GM12874 (cell line): ENCODE measurements around the gene CCDC28B.

Source experiments
- CTCF ChIP-seq: IDR thresholded peaks from 2 replicates; pipeline ENCODE4 v1.5.1; 2011; ENCODE audit warnings: low read depth, mild to moderate bottlenecking, control low read depth, low read length, moderate library complexity; ENCODE audit not compliant: insufficient read depth

The CCDC28B gene

GRCh38 chr1:32216566-32216965, 16.2 kb downstream of the CCDC28B start:
- no peak for TF ChIP-seq CTCF

GRCh38 chr1:32219022-32219421, 18.6 kb downstream of the CCDC28B start:
- TF ChIP-seq CTCF = no peak

- TF ChIP-seq CTCF = no peak
Measured at GRCh38 chr1:32220746-32221580, 20.6 kb downstream of the CCDC28B start.

GRCh38 chr1:32221581-32221979, 21.2 kb downstream of the CCDC28B start:
- TF ChIP-seq CTCF = no peak

- no peak for TF ChIP-seq CTCF
Measured at GRCh38 chr1:32221980-32222755, 21.8 kb downstream of the CCDC28B start, which contains the start of the genes EIF3I and TMEM234. EIF3I (plus strand) TSS chr1:32222407; CDS start chr1:32222442, 35 bp downstream. TMEM234 (minus strand) TSS chr1:32222353; CDS start chr1:32222322, 31 bp downstream.

GRCh38 chr1:32223683-32224082, 23.3 kb downstream of the CCDC28B start:
- TF ChIP-seq CTCF = no peak

GRCh38 chr1:32224285-32224684, 23.9 kb downstream of the CCDC28B start:
- no peak for TF ChIP-seq CTCF
